PFSK-1 (cell line): Measurements from ENCODE around the gene ROBO2.

Experiments
- POLR2AphosphoS5 ChIP-seq: IDR thresholded peaks from 2 replicates; pipeline ENCODE4 v1.6.1; 2012; ENCODE audit warnings: low read depth, mild to moderate bottlenecking, control low read depth, low read length, moderate library complexity
- SIN3A ChIP-seq: IDR thresholded peaks from 2 replicates; pipeline ENCODE4 v1.6.1; 2012; ENCODE audit warnings: mild to moderate bottlenecking, low read length, moderate library complexity, borderline replicate concordance; ENCODE audit not compliant: insufficient read depth
- TAF1 ChIP-seq: IDR thresholded peaks from 2 replicates; pipeline ENCODE4 v1.6.1; 2012; ENCODE audit warnings: low read length, control low read depth, borderline replicate concordance; ENCODE audit not compliant: insufficient read depth

DNA sequence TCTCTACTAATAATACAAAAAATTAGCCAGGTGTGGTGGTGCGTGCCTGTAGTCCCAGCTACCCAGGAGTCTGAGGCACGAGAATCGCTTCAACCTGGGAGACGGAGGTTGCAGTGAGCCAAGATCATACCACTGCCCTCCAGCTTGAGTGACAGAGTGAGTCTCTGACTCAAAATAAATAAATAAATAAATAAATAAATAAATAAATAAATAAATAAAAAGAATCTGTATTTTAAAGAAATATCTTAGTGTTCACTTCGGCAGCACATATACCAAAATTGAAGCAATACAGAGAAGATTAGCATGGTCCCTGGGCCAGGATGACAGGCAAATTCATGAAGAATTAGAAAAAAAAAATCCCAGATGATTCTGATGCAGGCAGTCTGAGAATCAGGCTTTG is 51.9 kb downstream of the ROBO2 start:
- TF ChIP-seq POLR2AphosphoS5 (no peak), SIN3A (no peak), TAF1 (no peak)
